ENCODE measurements around the gene MGP.

- TF ChIP-seq CTCF (IDR thresholded peaks at IDR 0.05 in 4 of 5, conservative IDR thresholded peaks at IDR 0.05 in 1 of 5) (no peak), POLR2A (IDR thresholded peaks at IDR 0.05) (no peak)
These were observed 31.7 kb downstream of the MGP start for GRCh38 chr12:14853961-14854360.
